ENCODE results near the gene SH3RF3.

The SH3RF3 gene

GRCh38 chr2:109476641-109477441 is 347.8 kb downstream of the SH3RF3 start:
- no peaks in the 10 kb centered on the region; the same call in none of the 2 replicates for H3K27me3 ChIP-seq (replicated peaks; ENCODE audit: control insufficient read depth, insufficient read depth, low read length)
- DNase-seq (ENCODE audit: extremely low read depth, insufficient read length) = no peak
- no peak overlapping the region for H3K4me3 ChIP-seq (replicated peaks; ENCODE audit: low read depth, low read length)
- no peaks in the 10 kb centered on the region for H3K36me3 ChIP-seq (ENCODE audit: control insufficient read depth, insufficient read depth, low read length)
- no peak for TF ChIP-seq CTCF (IDR thresholded peaks at IDR 0.05; ENCODE audit: insufficient read depth, low read length, poor library complexity, severe bottlenecking)

GRCh38 chr2:109478906-109479493 is 350.0 kb downstream of the SH3RF3 start:
- no peaks in the 10 kb centered on the region; the same call in none of the 2 replicates for H3K27me3 ChIP-seq (replicated peaks; ENCODE audit: control insufficient read depth, insufficient read depth, low read length)
- no peak for TF ChIP-seq CTCF (IDR thresholded peaks at IDR 0.05; ENCODE audit: insufficient read depth, low read length, poor library complexity, severe bottlenecking)
- H3K4me3 ChIP-seq (replicated peaks; ENCODE audit: low read depth, low read length) = no peak overlapping the region
- no peak for DNase-seq (ENCODE audit: extremely low read depth, insufficient read length)
- no peaks in the 10 kb centered on the region for H3K36me3 ChIP-seq (ENCODE audit: control insufficient read depth, insufficient read depth, low read length)

- no peaks in the 10 kb centered on the region for H3K36me3 ChIP-seq (ENCODE audit: control insufficient read depth, insufficient read depth, low read length)
- H3K27me3 ChIP-seq (replicated peaks; ENCODE audit: control insufficient read depth, insufficient read depth, low read length) = no peaks in the 10 kb centered on the region; the same call in none of the 2 replicates
- H3K4me3 ChIP-seq (replicated peaks; ENCODE audit: low read depth, low read length) = no peak overlapping the region
- TF ChIP-seq CTCF (IDR thresholded peaks at IDR 0.05; ENCODE audit: insufficient read depth, low read length, poor library complexity, severe bottlenecking) = no peak
- DNase-seq (ENCODE audit: extremely low read depth, insufficient read length) = no peak
Measured at GRCh38 chr2:109479804-109480203, 350.8 kb downstream of the SH3RF3 start.

- TF ChIP-seq CTCF (IDR thresholded peaks at IDR 0.05; ENCODE audit: insufficient read depth, low read length, poor library complexity, severe bottlenecking) = no peak
- no peaks in the 10 kb centered on the region for H3K36me3 ChIP-seq (ENCODE audit: control insufficient read depth, insufficient read depth, low read length)
- no peak overlapping the region for H3K4me3 ChIP-seq (replicated peaks; ENCODE audit: low read depth, low read length)
- no peak for DNase-seq (ENCODE audit: extremely low read depth, insufficient read length)
- H3K27me3 ChIP-seq (replicated peaks; ENCODE audit: control insufficient read depth, insufficient read depth, low read length) = no peaks in the 10 kb centered on the region; the same call in none of the 2 replicates
Measured at GRCh38 chr2:109480486-109481195, 351.6 kb downstream of the SH3RF3 start.

GRCh38 chr2:109481196-109481555 is 352.2 kb downstream of the SH3RF3 start:
- no peak overlapping the region for H3K4me3 ChIP-seq (replicated peaks; ENCODE audit: low read depth, low read length)
- TF ChIP-seq CTCF (IDR thresholded peaks at IDR 0.05; ENCODE audit: insufficient read depth, low read length, poor library complexity, severe bottlenecking) = no peak
- no peak for DNase-seq (ENCODE audit: extremely low read depth, insufficient read length)
- no peaks in the 10 kb centered on the region; the same call in none of the 2 replicates for H3K27me3 ChIP-seq (replicated peaks; ENCODE audit: control insufficient read depth, insufficient read depth, low read length)
- no peaks in the 10 kb centered on the region for H3K36me3 ChIP-seq (ENCODE audit: control insufficient read depth, insufficient read depth, low read length)
